Vagina (tissue), 2 donors: ENCODE data around the gene DTYMK. TPM values are rescaled to one million over a fixed set of nuclear protein-coding genes. Genes with fewer than 3 reads are reported as not detected.

Source experiments
- DNase-seq, 2 donors: peaks; one replicate each; pipeline ENCODE4 v3.0.0-alpha.2; 2017; ENCODE audit errors: extremely low spot score in 2 of 2
- H3K27ac ChIP-seq: fragments of 200-600 bp; sonication (generic); one replicate; pipeline ENCODE4 v1.5.1; 2019
- H3K27me3 ChIP-seq: fragments of 200-600 bp; sonication (generic); one replicate; pipeline ENCODE4 v1.5.1; 2019
- H3K36me3 ChIP-seq, 2 donors: fragments of 200-600 bp; sonication (generic); one replicate each; pipeline ENCODE4 v1.5.1; 2017 to 2019
- H3K4me1 ChIP-seq: fragments of 200-600 bp; sonication (generic); one replicate; pipeline ENCODE4 v1.5.1; 2019
- H3K4me3 ChIP-seq, 2 donors: fragments of 200-600 bp; sonication (generic); 1 replicate in 1 of 2; 2 replicates in 1 of 2; pipeline ENCODE4 v1.5.1; 2016 to 2019
- H3K9me3 ChIP-seq: fragments of 200-600 bp; sonication (generic); one replicate; pipeline ENCODE4 v1.5.1; 2019
- POLR2A ChIP-seq, 2 donors: fragments of 450-650 bp; IDR thresholded peaks; one replicate each; pipeline ENCODE4 v1.6.1; 2017; ENCODE audit warnings: antibody characterized with exemption in 2 of 2, mild to moderate bottlenecking in 2 of 2, moderate library complexity in 2 of 2
- POLR2AphosphoS5 ChIP-seq, 2 donors: sonication (generic); formaldehyde crosslinking; IDR thresholded peaks; one replicate each; pipeline ENCODE4 v1.9.0; 2017; ENCODE audit warnings: antibody characterized with exemption in 2 of 2, mild to moderate bottlenecking in 2 of 2, low read depth in 1 of 2; ENCODE audit not compliant: insufficient read depth in 1 of 2
- intact Hi-C: fragments of 100-400 bp; cut with DNase I; formaldehyde crosslinking; loops from one replicate; pipeline ENCODE4 v1.15.1; 2023
- total RNA-seq: library from RNA; depleted of rRNA; stranded (reverse); fragments of >200 nt; gene quantifications from one replicate; pipeline ENCODE4 v1.2.3, GENCODE V29; 2016
- TF ChIP-seq, protein P1 (sequence below), 3 experiments: fragments of 450-650 bp in 2 of 3; fragments of 200-600 bp in 1 of 3; sonication (generic) in 1 of 3; IDR thresholded peaks; one replicate each; pipeline ENCODE4 v1.5.1; 2017 to 2019; ENCODE audit warnings: antibody characterized with exemption in 3 of 3, mild to moderate bottlenecking in 2 of 3, moderate library complexity in 2 of 3

Gene DTYMK
- total RNA-seq, 1 donor from 2014 or later, result 14.7 TPM

DNA sequence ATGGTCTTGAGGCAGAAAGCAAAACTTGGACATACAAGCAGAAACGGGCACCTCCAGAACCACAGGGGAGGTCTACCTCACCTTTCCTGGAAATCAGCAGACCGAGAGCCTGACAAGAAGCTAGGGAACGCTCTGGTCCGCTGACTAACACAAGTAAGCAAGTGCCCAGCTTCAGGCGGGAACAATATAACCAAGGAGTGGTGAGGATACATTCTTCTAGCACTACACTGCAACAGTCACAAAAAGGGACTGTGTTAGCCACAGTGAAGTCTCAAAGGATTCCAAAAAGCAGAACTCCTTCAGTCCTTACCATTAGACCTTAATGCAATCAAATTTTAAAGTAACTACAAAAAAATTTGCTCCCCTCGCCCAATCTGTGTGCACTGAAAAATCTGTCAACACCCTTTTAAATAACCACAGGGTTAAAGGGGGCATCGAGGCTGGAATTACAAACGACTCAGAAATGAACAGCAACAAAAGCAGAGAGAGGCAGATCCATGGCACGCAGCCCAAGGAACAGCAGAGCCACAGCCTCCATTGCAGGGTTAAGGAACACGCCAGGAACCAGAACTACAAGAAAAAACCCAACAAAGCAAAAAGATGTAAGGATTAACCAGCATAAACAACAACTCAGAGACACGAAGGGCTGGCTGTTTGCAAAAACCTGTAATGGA, 56.7 kb downstream of the DTYMK start:
- no peak overlapping the region for H3K4me3 ChIP-seq
- no peak for TF ChIP-seq POLR2AphosphoS5 (IDR thresholded peaks at IDR 0.05; ENCODE audit: insufficient read depth in 1 of 2, low read depth in 1 of 2)
- TF ChIP-seq, protein P1, sequence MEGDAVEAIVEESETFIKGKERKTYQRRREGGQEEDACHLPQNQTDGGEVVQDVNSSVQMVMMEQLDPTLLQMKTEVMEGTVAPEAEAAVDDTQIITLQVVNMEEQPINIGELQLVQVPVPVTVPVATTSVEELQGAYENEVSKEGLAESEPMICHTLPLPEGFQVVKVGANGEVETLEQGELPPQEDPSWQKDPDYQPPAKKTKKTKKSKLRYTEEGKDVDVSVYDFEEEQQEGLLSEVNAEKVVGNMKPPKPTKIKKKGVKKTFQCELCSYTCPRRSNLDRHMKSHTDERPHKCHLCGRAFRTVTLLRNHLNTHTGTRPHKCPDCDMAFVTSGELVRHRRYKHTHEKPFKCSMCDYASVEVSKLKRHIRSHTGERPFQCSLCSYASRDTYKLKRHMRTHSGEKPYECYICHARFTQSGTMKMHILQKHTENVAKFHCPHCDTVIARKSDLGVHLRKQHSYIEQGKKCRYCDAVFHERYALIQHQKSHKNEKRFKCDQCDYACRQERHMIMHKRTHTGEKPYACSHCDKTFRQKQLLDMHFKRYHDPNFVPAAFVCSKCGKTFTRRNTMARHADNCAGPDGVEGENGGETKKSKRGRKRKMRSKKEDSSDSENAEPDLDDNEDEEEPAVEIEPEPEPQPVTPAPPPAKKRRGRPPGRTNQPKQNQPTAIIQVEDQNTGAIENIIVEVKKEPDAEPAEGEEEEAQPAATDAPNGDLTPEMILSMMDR (IDR thresholded peaks at IDR 0.05), result no peak
- no peak for TF ChIP-seq POLR2A (IDR thresholded peaks at IDR 0.05)
- peaks cover 5% of the 10 kb centered on the region for H3K4me1 ChIP-seq
- no peaks in the 10 kb centered on the region for H3K27me3 ChIP-seq
- no peak for DNase-seq
- intact Hi-C loops, result no loop called here
- no peak overlapping the region for H3K27ac ChIP-seq
- peaks cover 0 to 33% of the 10 kb centered on the region in 2 donors for H3K36me3 ChIP-seq
- no peaks in the 10 kb centered on the region for H3K9me3 ChIP-seq

DNA sequence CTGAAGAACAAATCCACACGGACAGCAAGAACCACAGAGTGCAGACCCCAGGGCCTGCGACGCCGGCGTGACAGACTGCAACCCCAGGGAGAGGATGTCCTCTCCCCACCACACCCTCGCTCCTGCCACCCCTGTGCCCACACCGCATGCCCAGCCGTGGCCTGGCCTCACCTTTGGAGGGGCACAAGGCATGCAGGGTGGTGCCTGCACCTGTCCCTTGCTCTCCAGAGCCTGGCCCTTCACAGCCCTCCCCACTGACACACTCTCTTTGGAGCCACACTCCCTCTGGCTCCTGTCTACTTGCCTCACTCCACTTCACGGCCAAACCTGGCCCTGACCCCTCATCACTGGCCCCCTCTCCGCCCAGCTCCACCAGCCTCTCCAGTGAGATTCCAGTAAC, 58.9 kb downstream of the DTYMK start:
- no peak overlapping the region for H3K27ac ChIP-seq

More for the DNA sequence above, 58.9 kb downstream of the DTYMK start:
- peaks cover 0 to 21% of the 10 kb centered on the region in 2 donors for H3K36me3 ChIP-seq
- H3K4me1 ChIP-seq, result no peaks in the 10 kb centered on the region
- TF ChIP-seq, protein P1 (IDR thresholded peaks at IDR 0.05), result no peak
- no peak for TF ChIP-seq POLR2AphosphoS5 (IDR thresholded peaks at IDR 0.05; ENCODE audit: insufficient read depth in 1 of 2, low read depth in 1 of 2)
- no peak for TF ChIP-seq POLR2A (IDR thresholded peaks at IDR 0.05)
- intact Hi-C loops, result no loop called here
- DNase-seq, result no peak
- no peaks in the 10 kb centered on the region for H3K9me3 ChIP-seq
- no peak overlapping the region for H3K4me3 ChIP-seq
- H3K27me3 ChIP-seq, result no peaks in the 10 kb centered on the region

Other genes with a start within 250 kb of the DTYMK start
- 197 TPM for gene STK25, start 178.2 kb downstream of the DTYMK start, total RNA-seq
- gene BOK, start 128.1 kb downstream of the DTYMK start, total RNA-seq, result 35.1 TPM
- gene THAP4, start 49.7 kb downstream of the DTYMK start, total RNA-seq, result 44.4 TPM
- gene ATG4B, start 49.1 kb downstream of the DTYMK start, total RNA-seq, result 104 TPM
- 41.5 TPM for gene ING5, start 15.2 kb upstream of the DTYMK start, total RNA-seq
- 21.1 TPM for gene D2HGDH, start 47.8 kb upstream of the DTYMK start, total RNA-seq
- 0.98 TPM for gene GAL3ST2, start 90.0 kb upstream of the DTYMK start, total RNA-seq
- gene NEU4, start 122.4 kb upstream of the DTYMK start, total RNA-seq, result not detected
- gene PDCD1, start 172.1 kb upstream of the DTYMK start, total RNA-seq, result 3.9 TPM
- not detected for gene RTP5, start 182.9 kb upstream of the DTYMK start, total RNA-seq